Suprapubic skin (tissue), 4 donors: ENCODE results near the gene PRPSAP1. TPM values are rescaled to one million over a fixed set of nuclear protein-coding genes. Genes with fewer than 3 reads are reported as not detected.

Source experiments
- DNase-seq, 2 donors: peaks; one replicate each; pipeline ENCODE4 v3.0.0-alpha.2; 2019; ENCODE audit warnings: low spot score in 2 of 2
- H3K27ac ChIP-seq: fragments of 200-600 bp; sonication (generic); one replicate; pipeline ENCODE4 v1.5.1; 2019
- H3K27me3 ChIP-seq: fragments of 200-600 bp; sonication (generic); one replicate; pipeline ENCODE4 v1.5.1; 2019
- H3K36me3 ChIP-seq: fragments of 200-600 bp; sonication (generic); one replicate; pipeline ENCODE4 v1.5.1; 2019
- H3K4me1 ChIP-seq: fragments of 200-600 bp; sonication (generic); one replicate; pipeline ENCODE4 v1.5.1; 2019
- H3K4me3 ChIP-seq: fragments of 200-600 bp; sonication (generic); one replicate; pipeline ENCODE4 v1.5.1; 2019; ENCODE audit warnings: mild to moderate bottlenecking
- H3K9me3 ChIP-seq: fragments of 200-600 bp; sonication (generic); one replicate; pipeline ENCODE4 v1.5.1; 2019
- CTCF ChIP-seq, 2 donors: fragments of 200-600 bp in 1 of 2; fragments of 450-650 bp in 1 of 2; sonication (generic) in 1 of 2; IDR thresholded peaks; one replicate each; pipeline ENCODE4 v1.5.1; 2016 to 2019; ENCODE audit warnings: antibody characterized with exemption in 2 of 2, mild to moderate bottlenecking in 1 of 2, moderate library complexity in 1 of 2
- EP300 ChIP-seq: sonication (generic); formaldehyde crosslinking; IDR thresholded peaks from one replicate; pipeline ENCODE4 v1.6.1; 2017; ENCODE audit warnings: antibody characterized with exemption
- POLR2A ChIP-seq, 2 donors: fragments of 450-650 bp; IDR thresholded peaks; one replicate each; pipeline ENCODE4 v1.6.1; 2017; ENCODE audit warnings: antibody characterized with exemption in 2 of 2, mild to moderate bottlenecking in 2 of 2, moderate library complexity in 2 of 2
- POLR2AphosphoS5 ChIP-seq, 3 donors: sonication (generic); formaldehyde crosslinking; IDR thresholded peaks; one replicate each; pipeline ENCODE4 v1.6.1; 2017; ENCODE audit warnings: antibody characterized with exemption in 3 of 3
- WGBS: methylation state at CpG from one replicate; pipeline ENCODE4 v1.1.5; 2018; 5-methylcytosine and 5-hydroxymethylcytosine counted together
- total RNA-seq, 4 donors: library from RNA; depleted of rRNA; stranded (reverse); fragments of >200 nt; gene quantifications; one replicate each; pipeline ENCODE4 v1.1.0, GENCODE V29; 2016

The PRPSAP1 gene
- total RNA-seq, 4 donors from 2014 or later: 47.3 to 83.9 (median 63.8) TPM

- H3K27ac ChIP-seq: no peak overlapping the region
- WGBS: 90% methylated on average over 16 of the region's 16 CpGs
- TF ChIP-seq POLR2AphosphoS5 (IDR thresholded peaks at IDR 0.05) (no peak), EP300 (no peak), POLR2A (IDR thresholded peaks at IDR 0.05) (no peak), CTCF (IDR thresholded peaks at IDR 0.05) (no peak)
- H3K4me1 ChIP-seq: peaks cover 22% of the 10 kb centered on the region
- no peaks in the 10 kb centered on the region for H3K9me3 ChIP-seq
- no peak for DNase-seq
- H3K4me3 ChIP-seq: no peak overlapping the region
- H3K36me3 ChIP-seq: no peaks in the 10 kb centered on the region
- no peaks in the 10 kb centered on the region for H3K27me3 ChIP-seq
Observed at GRCh38 chr17:76371656-76372628, 18.2 kb upstream of the PRPSAP1 start.

- H3K9me3 ChIP-seq: no peaks in the 10 kb centered on the region
- 21% methylated on average over 11 of the region's 11 CpGs for WGBS
- no peaks in the 10 kb centered on the region for H3K27me3 ChIP-seq
- H3K36me3 ChIP-seq: no peaks in the 10 kb centered on the region
- DNase-seq: peak in 1 of 2 donors; percentile 88
- no peak for TF ChIP-seq EP300
- peak; percentile 41 to 55 for TF ChIP-seq CTCF (IDR thresholded peaks at IDR 0.05)
- peak overlapping the region; percentile 20 for H3K27ac ChIP-seq
- peaks cover 16% of the 10 kb centered on the region for H3K4me1 ChIP-seq
- H3K4me3 ChIP-seq: no peak overlapping the region
Observed at GRCh38 chr17:76370261-76370993, 16.7 kb upstream of the PRPSAP1 start.

- Histone ChIP-seq H3K27ac (peak overlapping the region; percentile 20), H3K4me3 (no peak overlapping the region), H3K36me3 (no peaks in the 10 kb centered on the region), H3K4me1 (peaks cover 16% of the 10 kb centered on the region), H3K9me3 (no peaks in the 10 kb centered on the region), H3K27me3 (no peaks in the 10 kb centered on the region)
- DNase-seq: no peak
- TF ChIP-seq EP300 (no peak), CTCF (IDR thresholded peaks at IDR 0.05) (no peak), POLR2A (IDR thresholded peaks at IDR 0.05) (no peak), POLR2AphosphoS5 (IDR thresholded peaks at IDR 0.05) (no peak)
- WGBS: 60% methylated on average over 2 of the region's 7 CpGs
Observed at GRCh38 chr17:76369804-76370203, 16.1 kb upstream of the PRPSAP1 start.

- Histone ChIP-seq H3K27ac (no peak overlapping the region), H3K4me1 (peaks cover 16% of the 10 kb centered on the region), H3K27me3 (no peaks in the 10 kb centered on the region), H3K9me3 (no peaks in the 10 kb centered on the region), H3K4me3 (no peak overlapping the region), H3K36me3 (no peaks in the 10 kb centered on the region)
- WGBS: 75% methylated on average over 10 of the region's 10 CpGs
- TF ChIP-seq EP300 (no peak), POLR2A (IDR thresholded peaks at IDR 0.05) (no peak), POLR2AphosphoS5 (IDR thresholded peaks at IDR 0.05) (no peak), CTCF (IDR thresholded peaks at IDR 0.05) (no peak)
- DNase-seq: no peak
Observed at GRCh38 chr17:76369379-76369778, 15.7 kb upstream of the PRPSAP1 start.

- 47% methylated on average over 7 of the region's 11 CpGs for WGBS
- Histone ChIP-seq H3K27me3 (no peaks in the 10 kb centered on the region), H3K36me3 (no peaks in the 10 kb centered on the region), H3K27ac (no peak overlapping the region), H3K9me3 (no peaks in the 10 kb centered on the region), H3K4me3 (no peak overlapping the region), H3K4me1 (peaks cover 17% of the 10 kb centered on the region)
- no peak for TF ChIP-seq POLR2A (IDR thresholded peaks at IDR 0.05)
- DNase-seq: no peak
Observed at GRCh38 chr17:76368545-76368944, 14.8 kb upstream of the PRPSAP1 start.
